ENCODE measurements around the gene AQP6. TPM values are rescaled to one million over a fixed set of nuclear protein-coding genes. Genes with fewer than 3 reads are reported as not detected.
A peak's percentile ranks its signal among the peaks of the same experiment; 100 is the strongest.

AQP6 gene
- total RNA-seq, 6 experiments from 2014 or later = 0.31 to 0.34 TPM; not detected in 4

- Histone ChIP-seq H3K9me3 (no peaks in the 10 kb centered on the region), H3K27me3 (no peaks in the 10 kb centered on the region), H3K4me1 (peaks cover 0 to 12% (median 0%) of the 10 kb centered on the region in 4 donors), H3K36me3 (no peaks in the 10 kb centered on the region), H3K4me3 (no peak overlapping the region), H3K27ac (no peak overlapping the region)
- TF ChIP-seq CTCF (IDR thresholded peaks at IDR 0.05) (no peak), POLR2A (IDR thresholded peaks at IDR 0.05) (no peak)
- ATAC-seq (no peak), DNase-seq (no peak)
- WGBS (ENCODE audit: insufficient coverage, low coverage, low lambda C conversion rate, missing lambda C conversion rate) = 85% methylated on average over 3 of the region's 3 CpGs
- intact Hi-C loops (cut with DNase I) = no loop called here
Observed at GRCh38 chr12:49979791-49980190, 7.0 kb downstream of the AQP6 start.

- 88% methylated on average over 10 of the region's 10 CpGs for WGBS (ENCODE audit: insufficient coverage, low coverage, low lambda C conversion rate, missing lambda C conversion rate)
- Histone ChIP-seq H3K4me3 (no peak overlapping the region), H3K27me3 (no peaks in the 10 kb centered on the region), H3K4me1 (peaks cover 0 to 12% (median 0%) of the 10 kb centered on the region in 4 donors), H3K9me3 (no peaks in the 10 kb centered on the region), H3K36me3 (no peaks in the 10 kb centered on the region), H3K27ac (peak overlapping the region in 1 of 3 donors; percentile 18)
- DNase-seq (no peak), ATAC-seq (peak in 2 of 4 donors; percentile 50)
- TF ChIP-seq CTCF (IDR thresholded peaks at IDR 0.05) = no peak
- TF ChIP-seq POLR2A (IDR thresholded peaks at IDR 0.05) = no peak
- intact Hi-C loops (cut with DNase I) = no loop called here
Observed at GRCh38 chr12:49980501-49981349, 8.0 kb downstream of the AQP6 start.

- Histone ChIP-seq H3K9me3 (no peaks in the 10 kb centered on the region), H3K4me3 (no peak overlapping the region), H3K27me3 (no peaks in the 10 kb centered on the region), H3K4me1 (peaks cover 0 to 18% (median 0%) of the 10 kb centered on the region in 4 donors), H3K36me3 (no peaks in the 10 kb centered on the region), H3K27ac (no peak overlapping the region)
- intact Hi-C loops (cut with DNase I) = no loop called here
- TF ChIP-seq CTCF (IDR thresholded peaks at IDR 0.05) (no peak), POLR2A (IDR thresholded peaks at IDR 0.05) (no peak)
- WGBS (ENCODE audit: insufficient coverage, low coverage, low lambda C conversion rate, missing lambda C conversion rate) = 84% methylated on average over 3 of the region's 7 CpGs
- ATAC-seq (no peak), DNase-seq (no peak)
Observed at GRCh38 chr12:49982246-49983087, 9.7 kb downstream of the AQP6 start.

- no peak for DNase-seq
- Histone ChIP-seq H3K4me3 (no peak overlapping the region), H3K36me3 (no peaks in the 10 kb centered on the region), H3K9me3 (no peaks in the 10 kb centered on the region), H3K27ac (no peak overlapping the region), H3K4me1 (peaks cover 0 to 33% (median 0%) of the 10 kb centered on the region in 4 donors), H3K27me3 (no peaks in the 10 kb centered on the region)
- ATAC-seq = peak in 3 of 4 donors; percentile 14 to 65 (median 62)
- intact Hi-C loops (cut with DNase I) = no loop called here
- no peak for TF ChIP-seq CTCF (IDR thresholded peaks at IDR 0.05)
- no peak for TF ChIP-seq POLR2A (IDR thresholded peaks at IDR 0.05)
- 13% methylated on average over 5 of the region's 8 CpGs for WGBS (ENCODE audit: insufficient coverage, low coverage, low lambda C conversion rate, missing lambda C conversion rate)
Observed at GRCh38 chr12:49983892-49984291, 11.1 kb downstream of the AQP6 start.

Measured in right lobe of liver (tissue), 6 donors.